Body of pancreas (tissue), 4 donors: Measurements from ENCODE around the gene HMCN1. TPM values are rescaled to one million over a fixed set of nuclear protein-coding genes. Genes with fewer than 3 reads are reported as not detected.

Experiments
- ATAC-seq: fragments of 150-250 bp; one replicate; pipeline ENCODE4 v1.9.1; 2016
- DNase-seq, 4 donors: peaks; one replicate each; pipeline ENCODE4 v3.0.0-alpha.2; 2019
- H3K27ac ChIP-seq, 4 donors: fragments of 200-600 bp; sonication (generic); 1 replicate in 3 of 4; 2 replicates in 1 of 4; pipeline versions ENCODE4 v1.5.1 to v1.6.1; 2016 to 2019; ENCODE audit warnings: mild to moderate bottlenecking in 1 of 4, mixed read lengths in 1 of 4, moderate library complexity in 1 of 4
- H3K27me3 ChIP-seq, 2 donors: fragments of 200-600 bp; sonication (generic); one replicate each; pipeline ENCODE4 v1.6.0; 2016; ENCODE audit warnings: mild to moderate bottlenecking in 1 of 2
- H3K36me3 ChIP-seq, 2 donors: fragments of 200-600 bp; sonication (generic); replicated peaks in 1 of 2; 2 replicates each; pipeline ENCODE4 v1.5.1; 2016; ENCODE audit warnings: low read depth in 2 of 2; ENCODE audit not compliant: insufficient read depth in 1 of 2
- H3K4me1 ChIP-seq: fragments of 200-600 bp; sonication (generic); one replicate; pipeline ENCODE4 v1.6.0; 2016
- H3K4me3 ChIP-seq, 2 donors: fragments of 200-600 bp; sonication (generic); 1 replicate in 1 of 2; 2 replicates in 1 of 2; pipeline ENCODE4 v1.5.1; 2016 to 2019
- H3K9me3 ChIP-seq, 3 donors: fragments of 200-600 bp; sonication (generic); 1 replicate in 2 of 3; 2 replicates in 1 of 3; pipeline ENCODE4 v1.5.1; 2016
- POLR2A ChIP-seq, 3 donors: fragments of 450-650 bp; IDR thresholded peaks; one replicate each; pipeline ENCODE4 v1.6.1; 2016; ENCODE audit warnings: antibody characterized with exemption in 3 of 3, mild to moderate bottlenecking in 2 of 3
- WGBS, 2 donors: methylation state at CpG; one replicate each; pipeline ENCODE4 v1.1.5; 2017; 5-methylcytosine and 5-hydroxymethylcytosine counted together
- intact Hi-C: fragments of 100-400 bp; cut with DNase I; formaldehyde crosslinking; loops from one replicate; pipeline ENCODE4 v1.15.1; 2023
- total RNA-seq, 2 donors: library from RNA; depleted of rRNA; stranded (reverse); fragments of >200 nt; gene quantifications; one replicate each; pipeline ENCODE4 v1.1.0, GENCODE V29; 2016
- TF ChIP-seq, protein P1 (sequence below), 7 experiments: fragments of 450-650 bp in 4 of 7; fragments of 200-600 bp in 3 of 7; sonication (generic) in 3 of 7; IDR thresholded peaks; one replicate each; pipeline ENCODE4 v1.5.1; 2016 to 2019; ENCODE audit warnings: antibody characterized with exemption in 7 of 7

The HMCN1 gene
- total RNA-seq, 2 donors from 2014 or later, result 2.1 to 2.3 TPM

DNA sequence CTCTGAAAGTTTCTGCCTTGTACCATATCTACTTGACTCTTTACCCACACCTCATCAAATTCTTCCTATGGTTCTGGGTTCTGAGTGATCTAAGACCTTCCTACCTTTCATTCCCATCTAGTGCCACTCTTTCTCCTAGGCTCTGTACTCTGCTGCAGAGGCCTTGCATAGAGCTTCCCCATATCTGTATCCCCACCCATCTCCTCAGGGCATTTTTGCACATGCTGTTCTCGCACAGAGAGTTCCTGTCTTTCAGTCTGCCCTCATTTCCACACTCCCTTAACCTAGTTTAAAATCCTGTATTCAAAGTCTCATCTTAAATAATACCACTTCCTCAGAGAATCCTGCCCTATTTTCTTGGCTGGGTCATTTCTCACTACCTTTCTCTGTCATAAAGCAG, 114.8 kb downstream of the HMCN1 start:
- H3K27ac ChIP-seq, result no peak overlapping the region
- H3K36me3 ChIP-seq, result no peaks in the 10 kb centered on the region
- DNase-seq (no peak), ATAC-seq (no peak)
- WGBS, 2 donors, result 91 to 97% methylated on average over 1 of the region's 1 CpG
- no peak for TF ChIP-seq POLR2A (IDR thresholded peaks at IDR 0.05)
- TF ChIP-seq, protein P1, sequence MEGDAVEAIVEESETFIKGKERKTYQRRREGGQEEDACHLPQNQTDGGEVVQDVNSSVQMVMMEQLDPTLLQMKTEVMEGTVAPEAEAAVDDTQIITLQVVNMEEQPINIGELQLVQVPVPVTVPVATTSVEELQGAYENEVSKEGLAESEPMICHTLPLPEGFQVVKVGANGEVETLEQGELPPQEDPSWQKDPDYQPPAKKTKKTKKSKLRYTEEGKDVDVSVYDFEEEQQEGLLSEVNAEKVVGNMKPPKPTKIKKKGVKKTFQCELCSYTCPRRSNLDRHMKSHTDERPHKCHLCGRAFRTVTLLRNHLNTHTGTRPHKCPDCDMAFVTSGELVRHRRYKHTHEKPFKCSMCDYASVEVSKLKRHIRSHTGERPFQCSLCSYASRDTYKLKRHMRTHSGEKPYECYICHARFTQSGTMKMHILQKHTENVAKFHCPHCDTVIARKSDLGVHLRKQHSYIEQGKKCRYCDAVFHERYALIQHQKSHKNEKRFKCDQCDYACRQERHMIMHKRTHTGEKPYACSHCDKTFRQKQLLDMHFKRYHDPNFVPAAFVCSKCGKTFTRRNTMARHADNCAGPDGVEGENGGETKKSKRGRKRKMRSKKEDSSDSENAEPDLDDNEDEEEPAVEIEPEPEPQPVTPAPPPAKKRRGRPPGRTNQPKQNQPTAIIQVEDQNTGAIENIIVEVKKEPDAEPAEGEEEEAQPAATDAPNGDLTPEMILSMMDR (IDR thresholded peaks at IDR 0.05), result no peak
- no peaks in the 10 kb centered on the region for H3K9me3 ChIP-seq
- H3K4me1 ChIP-seq, result peaks cover 10% of the 10 kb centered on the region
- no peaks in the 10 kb centered on the region for H3K27me3 ChIP-seq
- H3K4me3 ChIP-seq, result no peak overlapping the region
- intact Hi-C loops, result no loop called here

DNA sequence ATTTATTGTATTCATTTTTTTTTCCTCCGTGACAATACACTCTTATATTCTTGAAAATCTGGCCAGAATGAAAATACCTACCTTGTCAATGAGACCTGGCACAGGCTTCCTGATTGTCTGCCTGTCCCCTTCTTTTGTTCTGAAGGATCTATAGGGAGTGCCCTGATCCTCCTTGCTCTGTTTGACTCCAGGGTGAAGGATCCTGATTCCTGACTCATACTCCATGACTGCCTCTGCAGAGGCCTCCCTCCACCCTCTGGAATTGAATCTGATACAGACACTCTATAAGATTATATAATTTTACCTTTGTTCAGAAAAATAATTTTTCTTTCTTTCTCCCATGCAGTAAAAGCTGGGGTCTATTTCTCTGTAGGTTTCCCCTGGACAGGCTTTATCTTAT, 116.2 kb downstream of the HMCN1 start:
- TF ChIP-seq, protein P1 (IDR thresholded peaks at IDR 0.05), result no peak
- TF ChIP-seq POLR2A (IDR thresholded peaks at IDR 0.05), result no peak
- DNase-seq (no peak), ATAC-seq (no peak)
- no peak overlapping the region for H3K4me3 ChIP-seq
- H3K36me3 ChIP-seq, result no peaks in the 10 kb centered on the region
- no peak overlapping the region for H3K27ac ChIP-seq
- H3K27me3 ChIP-seq, result no peaks in the 10 kb centered on the region
- H3K4me1 ChIP-seq, result peaks cover 8% of the 10 kb centered on the region
- H3K9me3 ChIP-seq, result no peaks in the 10 kb centered on the region
- WGBS, 2 donors, result 59 to 71% methylated on average over 1 of the region's 1 CpG
- intact Hi-C loops, result no loop called here

DNA sequence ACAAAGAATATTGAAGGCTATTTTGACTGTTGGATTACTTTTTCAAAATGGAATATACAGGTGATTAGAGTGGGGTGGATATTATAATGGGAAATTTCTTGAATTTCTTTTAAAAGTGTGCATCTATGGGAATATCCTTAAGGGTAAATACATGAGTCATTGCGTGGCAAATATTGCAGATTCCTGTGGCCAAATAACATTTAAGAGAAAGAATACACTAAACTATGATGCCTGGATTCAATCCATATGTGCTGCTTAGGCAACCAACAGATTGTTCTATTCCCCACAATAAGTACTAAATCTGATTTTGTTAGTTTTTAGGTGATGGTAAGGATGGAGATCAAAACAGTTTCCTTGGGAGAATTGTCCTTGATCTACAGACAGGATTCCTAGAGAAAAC, 119.5 kb downstream of the HMCN1 start:
- Histone ChIP-seq H3K9me3 (no peaks in the 10 kb centered on the region), H3K4me3 (no peak overlapping the region), H3K4me1 (no peaks in the 10 kb centered on the region), H3K36me3 (no peaks in the 10 kb centered on the region), H3K27me3 (no peaks in the 10 kb centered on the region), H3K27ac (no peak overlapping the region)
- intact Hi-C loops, result no loop called here
- DNase-seq (no peak), ATAC-seq (no peak)
- TF ChIP-seq POLR2A (IDR thresholded peaks at IDR 0.05), result no peak
- TF ChIP-seq, protein P1 (IDR thresholded peaks at IDR 0.05), result no peak
- WGBS, 2 donors, result 64 to 79% methylated on average over 1 of the region's 1 CpG

DNA sequence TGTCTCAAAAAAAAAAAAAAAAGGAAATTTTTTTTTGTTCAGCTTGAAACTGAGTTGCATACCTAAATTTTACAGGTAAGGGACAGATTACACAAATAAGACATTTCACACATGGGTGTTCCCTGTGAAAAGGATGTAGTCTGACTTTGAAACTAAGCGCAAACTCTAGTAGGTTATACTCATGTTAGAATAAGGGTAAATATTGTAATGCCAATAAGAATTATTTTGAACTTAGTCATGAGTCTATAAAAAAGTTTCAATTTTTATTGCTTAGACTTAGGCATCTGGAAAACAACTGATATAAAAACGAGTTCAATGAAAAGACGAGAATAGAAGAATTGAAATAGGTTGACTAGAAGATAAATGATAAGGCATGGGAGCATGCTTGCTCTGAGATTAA, 122.3 kb downstream of the HMCN1 start:
- Histone ChIP-seq H3K27ac (no peak overlapping the region), H3K36me3 (no peaks in the 10 kb centered on the region), H3K4me3 (no peak overlapping the region), H3K9me3 (no peaks in the 10 kb centered on the region), H3K27me3 (no peaks in the 10 kb centered on the region), H3K4me1 (no peaks in the 10 kb centered on the region)
- TF ChIP-seq POLR2A (IDR thresholded peaks at IDR 0.05), result no peak
- TF ChIP-seq, protein P1 (IDR thresholded peaks at IDR 0.05), result no peak
- no peak for ATAC-seq
- 51 to 55% methylated on average over 3 of the region's 3 CpGs for WGBS, 2 donors
- DNase-seq, result no peak
- intact Hi-C loops, result no loop called here

DNA sequence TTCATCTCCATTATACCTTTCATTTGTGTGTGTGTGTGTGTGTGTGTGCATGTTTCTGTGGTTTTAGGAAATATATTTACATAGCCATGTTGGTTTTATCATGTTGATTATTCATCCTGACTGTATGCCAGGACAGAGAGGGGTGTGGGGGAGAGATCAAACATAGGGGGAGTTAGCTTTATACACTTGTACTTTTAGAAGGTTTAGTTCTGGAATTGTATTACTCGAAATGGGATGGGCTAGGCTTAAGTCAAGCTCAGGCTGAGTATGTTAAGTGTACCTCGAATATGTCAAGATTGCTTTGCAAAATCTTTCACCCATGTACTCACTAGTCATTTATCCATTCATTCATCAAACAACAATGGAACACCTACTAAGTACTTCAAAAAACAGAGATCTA, 123.3 kb downstream of the HMCN1 start:
- ATAC-seq, result no peak
- intact Hi-C loops, result no loop called here
- TF ChIP-seq POLR2A (IDR thresholded peaks at IDR 0.05), result no peak
- TF ChIP-seq, protein P1 (IDR thresholded peaks at IDR 0.05), result no peak
- no peaks in the 10 kb centered on the region for H3K9me3 ChIP-seq
- H3K36me3 ChIP-seq, result no peaks in the 10 kb centered on the region
- H3K4me3 ChIP-seq, result no peak overlapping the region
- no peak overlapping the region for H3K27ac ChIP-seq
- DNase-seq, result no peak
- WGBS, 2 donors, result 50 to 70% methylated on average over 2 of the region's 2 CpGs
- H3K4me1 ChIP-seq, result no peaks in the 10 kb centered on the region
- H3K27me3 ChIP-seq, result no peaks in the 10 kb centered on the region
